H1 (cell line): ENCODE results near the gene ASIC2. TPM values are rescaled to one million over a fixed set of nuclear protein-coding genes. Genes with fewer than 3 reads are reported as not detected.

Source experiments
- CTCF ChIA-PET: fragments of 300-600 bp; sonication (Branson Sonifier 250); formaldehyde crosslinking; loops from one replicate; lab custom pipeline; 2021; ENCODE audit not compliant: partially characterized antibody; lab: Charles Lee
- POLR2A ChIA-PET: fragments of 300-600 bp; sonication (Branson Sonifier 250); formaldehyde crosslinking; loops from one replicate; lab custom pipeline; 2021; ENCODE audit warnings: inconsistent platforms; ENCODE audit not compliant: partially characterized antibody; lab: Charles Lee
- DNase-seq, 2 experiments: peaks; one replicate each; pipeline versions ENCODE4 v3.0.0 to v3.0.0-alpha.2; 2010 to 2022; ENCODE audit warnings: low spot score in 2 of 2, low read depth in 1 of 2, mixed read lengths in 1 of 2
- FAIRE-seq: peaks from 2 replicates; lab custom pipeline; 2011; peaks lifted over from hg19 to GRCh38; lab: Jason Lieb, UNC
- H2AFZ ChIP-seq: 2 replicates; pipeline ENCODE4 v1.8.1; 2012; ENCODE audit warnings: low read length, inconsistent platforms
- H2AK5ac ChIP-seq: 2 replicates; pipeline ENCODE4 v1.6.1; 2013; ENCODE audit warnings: low read depth, low read length
- H2BK120ac ChIP-seq: replicated peaks from 2 replicates; pipeline ENCODE3; 2013; ENCODE audit warnings: low read depth, low read length, inconsistent platforms
- H2BK12ac ChIP-seq: 2 replicates; pipeline ENCODE4 v1.6.1; 2013; ENCODE audit warnings: low read depth, low read length
- H2BK15ac ChIP-seq: 2 replicates; pipeline ENCODE4 v1.6.1; 2013; ENCODE audit warnings: low read length
- H2BK20ac ChIP-seq: 2 replicates; pipeline ENCODE4 v1.6.1; 2013; ENCODE audit warnings: low read length
- H2BK5ac ChIP-seq: 2 replicates; pipeline ENCODE4 v1.6.1; 2013; ENCODE audit warnings: low read depth, low read length
- H3K14ac ChIP-seq: 2 replicates; pipeline ENCODE4 v1.6.1; 2013; ENCODE audit warnings: inconsistent platforms; ENCODE audit not compliant: insufficient read length
- H3K18ac ChIP-seq: 2 replicates; pipeline ENCODE4 v1.6.1; 2013; ENCODE audit warnings: low read length; ENCODE audit errors: extremely low read depth
- H3K23ac ChIP-seq: 2 replicates; pipeline ENCODE4 v1.6.1; 2013; ENCODE audit warnings: inconsistent platforms; ENCODE audit not compliant: insufficient read length
- H3K23me2 ChIP-seq: 2 replicates; pipeline ENCODE4 v1.6.1; 2013; ENCODE audit warnings: low read depth, low read length
- H3K27ac ChIP-seq: 2 replicates; pipeline ENCODE4 v1.6.1; 2011; ENCODE audit warnings: low read depth, low read length, inconsistent platforms
- H3K27me3 ChIP-seq, 4 experiments: replicated peaks in 1 of 4; 1 replicate in 1 of 4; 2 replicates in 3 of 4; pipeline versions ENCODE4 v1.6.1 to v1.8.1; 2011 to 2013; ENCODE audit warnings: low read length in 3 of 4, mild to moderate bottlenecking in 3 of 4, inconsistent platforms in 2 of 4, mixed read lengths in 2 of 4, moderate library complexity in 1 of 4; ENCODE audit not compliant: control insufficient read depth in 3 of 4, insufficient read depth in 3 of 4; ENCODE audit errors: extremely low read depth in 1 of 4
- H3K36me3 ChIP-seq, 4 experiments: 2 replicates each; pipeline versions ENCODE4 v1.6.1 to v1.8.1; 2011 to 2013; ENCODE audit warnings: mild to moderate bottlenecking in 4 of 4, low read length in 3 of 4, moderate library complexity in 2 of 4, control low read depth in 1 of 4, inconsistent platforms in 1 of 4; ENCODE audit not compliant: insufficient read depth in 4 of 4, control insufficient read depth in 2 of 4
- H3K4ac ChIP-seq: replicated peaks from 2 replicates; pipeline ENCODE3; 2013; ENCODE audit warnings: low read length, low read depth, mixed read lengths, inconsistent platforms; ENCODE audit not compliant: insufficient read length
- H3K4me1 ChIP-seq, 4 experiments: replicated peaks in 1 of 4; 1 replicate in 1 of 4; 2 replicates in 3 of 4; pipeline versions ENCODE4 v1.6.1 to v1.8.1; 2011 to 2013; ENCODE audit warnings: low read length in 3 of 4, inconsistent platforms in 2 of 4, mixed read lengths in 1 of 4; ENCODE audit not compliant: insufficient read depth in 4 of 4, control insufficient read depth in 3 of 4
- H3K4me2 ChIP-seq, 2 experiments: 2 replicates each; pipeline versions ENCODE4 v1.6.1 to v1.8.1; 2011 to 2013; ENCODE audit warnings: low read depth in 2 of 2, low read length in 2 of 2, control low read depth in 1 of 2, inconsistent platforms in 1 of 2, mild to moderate bottlenecking in 1 of 2; ENCODE audit not compliant: insufficient read depth in 1 of 2
- H3K4me3 ChIP-seq, 4 experiments: fragments of 200-600, 300-600 bp in 1 of 4; sonication (generic), shearing (Covaris generic), sonication (Bioruptor Twin) in 1 of 4; 2 replicates each; pipeline versions ENCODE4 v1.5.1 to v1.8.1; 2011 to 2016; ENCODE audit warnings: low read length in 4 of 4, low read depth in 3 of 4, control low read depth in 2 of 4, inconsistent platforms in 2 of 4, mild to moderate bottlenecking in 2 of 4, mixed read lengths in 1 of 4, moderate library complexity in 1 of 4; ENCODE audit not compliant: insufficient read depth in 2 of 4; ENCODE audit errors: extremely low read depth in 1 of 4
- H3K56ac ChIP-seq: replicated peaks from 2 replicates; pipeline ENCODE3; 2013; ENCODE audit warnings: low read depth, mild to moderate bottlenecking, mixed read lengths, low read length, inconsistent platforms; ENCODE audit not compliant: insufficient read length
- H3K79me1 ChIP-seq: 2 replicates; pipeline ENCODE4 v1.6.1; 2013; ENCODE audit warnings: low read depth, low read length, control low read depth
- H3K79me2 ChIP-seq, 2 experiments: 2 replicates each; pipeline versions ENCODE4 v1.6.1 to v1.8.1; 2012 to 2013; ENCODE audit warnings: low read length in 2 of 2, mild to moderate bottlenecking in 2 of 2, inconsistent platforms in 1 of 2; ENCODE audit not compliant: insufficient read depth in 2 of 2, control insufficient read depth in 1 of 2
- H3K9ac ChIP-seq, 4 experiments: replicated peaks in 1 of 4; 1 replicate in 1 of 4; 2 replicates in 3 of 4; pipeline versions ENCODE4 v1.6.1 to v1.8.1; 2011 to 2013; ENCODE audit warnings: low read depth in 3 of 4, low read length in 3 of 4, control low read depth in 2 of 4, mild to moderate bottlenecking in 2 of 4, moderate library complexity in 2 of 4, inconsistent platforms in 1 of 4; ENCODE audit errors: extremely low read depth in 1 of 4
- H3K9me3 ChIP-seq, 2 experiments: 2 replicates each; pipeline versions ENCODE4 v1.6.1 to v1.8.1; 2012 to 2013; ENCODE audit warnings: mild to moderate bottlenecking in 2 of 2, moderate library complexity in 2 of 2, control low read depth in 1 of 2, inconsistent platforms in 1 of 2, low read depth in 1 of 2, low read length in 1 of 2, mixed read lengths in 1 of 2; ENCODE audit not compliant: insufficient read depth in 2 of 2
- H4K20me1 ChIP-seq, 2 experiments: replicated peaks in 1 of 2; 2 replicates each; pipeline versions ENCODE3 to v1.8.1; 2011 to 2013; ENCODE audit warnings: inconsistent platforms in 2 of 2, low read length in 2 of 2, mild to moderate bottlenecking in 1 of 2; ENCODE audit not compliant: insufficient read depth in 2 of 2, control insufficient read depth in 1 of 2
- H4K5ac ChIP-seq: 2 replicates; pipeline ENCODE4 v1.6.1; 2013; ENCODE audit warnings: low read length, low read depth, mixed read lengths, inconsistent platforms; ENCODE audit not compliant: insufficient read length
- H4K8ac ChIP-seq: 2 replicates; pipeline ENCODE4 v1.8.0; 2013; ENCODE audit warnings: mild to moderate bottlenecking, moderate library complexity, low read length, inconsistent platforms; ENCODE audit not compliant: insufficient read depth; ENCODE audit errors: extremely low read depth
- H4K91ac ChIP-seq: replicated peaks from 2 replicates; pipeline ENCODE3; 2013; ENCODE audit warnings: low read length, mixed read lengths, inconsistent platforms; ENCODE audit not compliant: insufficient read length
- CEBPB ChIP-seq: IDR thresholded peaks from 2 replicates; pipeline ENCODE4 v1.6.1; 2012; ENCODE audit warnings: low read depth, low read length
- CHD1 ChIP-seq: IDR thresholded peaks from 2 replicates; pipeline ENCODE4 v1.6.1; 2012; ENCODE audit warnings: low read depth, low read length, improper control_type of control experiment
- E2F6 ChIP-seq: IDR thresholded peaks from 2 replicates; pipeline ENCODE4 v1.6.1; 2012; ENCODE audit warnings: inconsistent platforms
- EP300 ChIP-seq, 2 experiments: IDR thresholded peaks; 1 replicate in 1 of 2; 2 replicates in 1 of 2; pipeline ENCODE4 v1.6.1; 2011 to 2012; ENCODE audit warnings: low read depth in 2 of 2, low read length in 2 of 2, mild to moderate bottlenecking in 2 of 2, borderline replicate concordance in 1 of 2, inconsistent platforms in 1 of 2, moderate library complexity in 1 of 2
- GTF2F1 ChIP-seq: IDR thresholded peaks from 2 replicates; pipeline ENCODE4 v1.6.1; 2012; ENCODE audit warnings: low read depth, low read length, improper control_type of control experiment, borderline replicate concordance
- NANOG ChIP-seq: IDR thresholded peaks from 2 replicates; pipeline ENCODE4 v1.6.1; 2011; ENCODE audit warnings: low read length, low read depth, mild to moderate bottlenecking, inconsistent platforms; ENCODE audit not compliant: insufficient read depth, poor library complexity, severe bottlenecking
- RBBP5 ChIP-seq: IDR thresholded peaks from 2 replicates; pipeline ENCODE4 v1.7.1; 2012; ENCODE audit warnings: low read depth, mild to moderate bottlenecking, inconsistent platforms, low read length, moderate library complexity, borderline replicate concordance
- SIN3A ChIP-seq, 2 experiments: IDR thresholded peaks in 1 of 2; conservative IDR thresholded peaks in 1 of 2; 2 replicates each; pipeline ENCODE4 v1.6.1; 2011 to 2012; ENCODE audit warnings: low read length in 2 of 2, improper control_type of control experiment in 1 of 2, low read depth in 1 of 2, mild to moderate bottlenecking in 1 of 2
- TBP ChIP-seq: IDR thresholded peaks from 2 replicates; pipeline ENCODE4 v1.6.1; 2011; ENCODE audit warnings: low read depth, low read length, improper control_type of control experiment
- TEAD4 ChIP-seq: IDR thresholded peaks from 2 replicates; pipeline ENCODE4 v1.6.1; 2012; ENCODE audit warnings: low read depth, low read length, inconsistent platforms, mixed read lengths
- polyA plus RNA-seq, 7 experiments: library from polyadenylated mRNA; depleted of rRNA in 3 of 7; stranded (reverse) in 5 of 7; unstranded in 2 of 7; fragments of >200 nt in 5 of 7; fragments of 200-250 nt in 2 of 7; gene quantifications; 1 replicate in 5 of 7; 2 replicates in 1 of 7; 4 replicates in 1 of 7; pipeline versions ENCODE4 v1.2.1 to v1.2.3, GENCODE V29; 2011 to 2013; ENCODE audit warnings: missing spikeins in 2 of 7, mixed read lengths in 2 of 7
- total RNA-seq: library from RNA; stranded (reverse); fragmentation: NEBNext Ultra II Directional; extraction: Animal tissue kit (Norgen Biotek cat#: 25700); gene quantifications from 2 replicates; pipeline ENCODE4 v1.2.1, GENCODE V29; 2021

The ASIC2 gene
- total and polyA plus RNA-seq, 2 of the 8 experiments (the other 6 are each of a cell fraction or from before 2014, with no cell fraction given) = 0.86 to 1.2 TPM

GRCh38 chr17:33071656-33072055, 221.4 kb downstream of the ASIC2 start:
- no peak overlapping the region for H3K27ac ChIP-seq
- no peak overlapping the region for H4K8ac ChIP-seq
- H3K9me3 ChIP-seq = no peaks in the 10 kb centered on the region
- H2BK12ac ChIP-seq = no peak overlapping the region
- FAIRE-seq (no peak), DNase-seq (no peak)
- no peak overlapping the region for H3K56ac ChIP-seq
- H3K4ac ChIP-seq = no peak overlapping the region
- no peaks in the 10 kb centered on the region for H3K4me1 ChIP-seq
- no peak overlapping the region for H2BK5ac ChIP-seq
- TF ChIP-seq CEBPB (no peak), CHD1 (no peak), SIN3A (conservative IDR thresholded peaks at IDR 0.05 in 1 of 2, IDR thresholded peaks at IDR 0.05 in 1 of 2; ENCODE audit: low read depth in 1 of 2, low read length in 2 of 2) (no peak), RBBP5 (no peak), GTF2F1 (no peak), TEAD4 (no peak), EP300 (IDR thresholded peaks at IDR 0.05; ENCODE audit: borderline replicate concordance in 1 of 2, low read depth in 2 of 2, low read length in 2 of 2) (no peak), TBP (no peak), NANOG (no peak), E2F6 (no peak)
- H3K27me3 ChIP-seq = no peaks in the 10 kb centered on the region
- H3K23ac ChIP-seq = no peak overlapping the region
- no peaks in the 10 kb centered on the region for H4K20me1 ChIP-seq
- no peaks in the 10 kb centered on the region for H3K23me2 ChIP-seq
- no peak overlapping the region for H2BK15ac ChIP-seq
- H4K5ac ChIP-seq = no peak overlapping the region
- H3K79me1 ChIP-seq = no peaks in the 10 kb centered on the region
- no peaks in the 10 kb centered on the region for H3K36me3 ChIP-seq
- H3K18ac ChIP-seq = no peak overlapping the region
- H2AK5ac ChIP-seq = no peak overlapping the region
- no peak overlapping the region for H3K14ac ChIP-seq
- POLR2A ChIA-PET = no interaction called here
- no peak overlapping the region for H3K9ac ChIP-seq
- H3K4me3 ChIP-seq = no peak overlapping the region
- no peak overlapping the region for H4K91ac ChIP-seq
- H2BK120ac ChIP-seq = no peak overlapping the region
- H3K4me2 ChIP-seq = no peak overlapping the region
- CTCF ChIA-PET = interaction anchor here (0.7 to 1.3 kb wide), 2 partner anchors 24 to 62 kb away, joined by 3 to 4 read pairs; no protein-coding TSS in a partner anchor
- H2AFZ ChIP-seq = no peak overlapping the region
- H3K79me2 ChIP-seq = no peaks in the 10 kb centered on the region
- no peak overlapping the region for H2BK20ac ChIP-seq
